Progenitor cell of endocrine pancreas (in vitro differentiated cells): ENCODE data around the gene ASGR1. TPM values are rescaled to one million over a fixed set of nuclear protein-coding genes. Genes with fewer than 3 reads are reported as not detected.

ENCODE experiments used
- DNase-seq: peaks from one replicate; pipeline ENCODE4 v3.0.0; 2021; ENCODE audit warnings: low spot score; ENCODE audit not compliant: unreplicated experiment
- H3K27ac Mint-ChIP-seq: 2 replicates; pipeline ENCODE4 v1.8.0; 2021; ENCODE audit warnings: mild to moderate bottlenecking, moderate library complexity, mixed read lengths
- H3K27me3 Mint-ChIP-seq: 2 replicates; pipeline ENCODE4 v1.8.0; 2021; ENCODE audit warnings: mixed read lengths
- H3K36me3 Mint-ChIP-seq: 2 replicates; pipeline ENCODE4 v1.8.0; 2022; ENCODE audit warnings: mixed read lengths; ENCODE audit not compliant: insufficient read depth
- H3K4me1 Mint-ChIP-seq: 2 replicates; pipeline ENCODE4 v1.8.0; 2021; ENCODE audit warnings: low read depth, mixed read lengths
- H3K4me3 Mint-ChIP-seq: 2 replicates; pipeline ENCODE4 v1.8.0; 2021; ENCODE audit warnings: low read depth, mild to moderate bottlenecking, moderate library complexity, mixed read lengths
- H3K9me3 Mint-ChIP-seq: 2 replicates; pipeline ENCODE4 v1.8.0; 2021; ENCODE audit warnings: low read depth, mixed read lengths
- total RNA-seq: library from RNA; stranded (reverse); gene quantifications from 2 replicates; pipeline ENCODE4 v1.2.1, GENCODE V29; 2021
- TF ChIP-seq, protein P1 (sequence below): fragments of 200-600 bp; sonication (generic); IDR thresholded peaks from one replicate; pipeline ENCODE4 v1.5.0; 2021; ENCODE audit warnings: antibody characterized with exemption, mild to moderate bottlenecking; ENCODE audit not compliant: unreplicated experiment

Gene ASGR1
- total RNA-seq, 1 donor from 2014 or later, result 10.6 TPM

DNA sequence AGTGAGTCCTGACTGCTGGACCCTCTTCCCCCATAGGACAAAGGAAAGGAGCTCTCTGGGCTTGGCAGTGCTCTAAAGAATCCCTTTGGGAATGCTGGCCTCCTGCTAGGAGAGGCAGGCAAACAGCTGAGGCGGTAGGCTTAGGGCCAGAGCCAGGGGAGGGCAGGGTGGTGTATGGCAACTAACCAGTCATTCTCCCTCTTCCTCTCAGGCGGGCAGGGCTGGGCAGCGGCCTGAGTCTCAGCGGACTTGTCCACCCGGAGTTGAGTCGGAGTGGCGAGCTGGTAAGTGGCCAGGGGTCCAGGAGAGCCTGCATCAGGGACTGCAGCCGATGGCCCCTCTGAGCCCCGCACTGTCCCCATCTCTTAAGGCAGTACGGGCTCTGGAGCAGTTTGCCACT lies 44.9 kb upstream of the ASGR1 start:
- Mint-ChIP-seq H3K4me3 (no peak overlapping the region), H3K36me3 (peaks cover 11% of the 10 kb centered on the region), H3K9me3 (no peaks in the 10 kb centered on the region), H3K4me1 (peaks cover 15% of the 10 kb centered on the region), H3K27ac (no peak overlapping the region), H3K27me3 (no peaks in the 10 kb centered on the region)
- TF ChIP-seq, protein P1, sequence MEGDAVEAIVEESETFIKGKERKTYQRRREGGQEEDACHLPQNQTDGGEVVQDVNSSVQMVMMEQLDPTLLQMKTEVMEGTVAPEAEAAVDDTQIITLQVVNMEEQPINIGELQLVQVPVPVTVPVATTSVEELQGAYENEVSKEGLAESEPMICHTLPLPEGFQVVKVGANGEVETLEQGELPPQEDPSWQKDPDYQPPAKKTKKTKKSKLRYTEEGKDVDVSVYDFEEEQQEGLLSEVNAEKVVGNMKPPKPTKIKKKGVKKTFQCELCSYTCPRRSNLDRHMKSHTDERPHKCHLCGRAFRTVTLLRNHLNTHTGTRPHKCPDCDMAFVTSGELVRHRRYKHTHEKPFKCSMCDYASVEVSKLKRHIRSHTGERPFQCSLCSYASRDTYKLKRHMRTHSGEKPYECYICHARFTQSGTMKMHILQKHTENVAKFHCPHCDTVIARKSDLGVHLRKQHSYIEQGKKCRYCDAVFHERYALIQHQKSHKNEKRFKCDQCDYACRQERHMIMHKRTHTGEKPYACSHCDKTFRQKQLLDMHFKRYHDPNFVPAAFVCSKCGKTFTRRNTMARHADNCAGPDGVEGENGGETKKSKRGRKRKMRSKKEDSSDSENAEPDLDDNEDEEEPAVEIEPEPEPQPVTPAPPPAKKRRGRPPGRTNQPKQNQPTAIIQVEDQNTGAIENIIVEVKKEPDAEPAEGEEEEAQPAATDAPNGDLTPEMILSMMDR, result no peak
- DNase-seq, result no peak

DNA sequence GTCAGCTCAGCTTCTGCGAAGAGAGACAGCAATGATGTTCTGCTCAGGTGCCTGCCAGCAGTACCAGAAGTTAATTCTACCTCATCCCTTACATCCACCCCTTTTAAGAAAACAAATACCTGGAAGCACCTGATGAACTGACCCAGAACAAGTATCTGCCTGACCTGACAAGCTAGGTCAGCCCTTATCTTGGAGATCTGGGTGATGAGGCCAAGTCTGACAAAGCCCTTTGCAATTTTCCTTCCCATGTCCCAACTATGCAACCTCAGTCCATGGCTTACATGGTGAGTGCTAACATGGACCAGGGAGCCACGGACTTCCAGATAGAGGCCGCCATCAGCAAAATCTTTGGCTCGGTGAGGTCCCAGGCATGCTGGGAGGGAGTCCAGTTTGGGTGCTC lies 44.2 kb upstream of the ASGR1 start:
- Mint-ChIP-seq H3K36me3 (peaks cover 10% of the 10 kb centered on the region), H3K4me1 (peaks cover 15% of the 10 kb centered on the region), H3K4me3 (no peak overlapping the region), H3K27ac (peak overlapping the region; percentile 87), H3K9me3 (no peaks in the 10 kb centered on the region), H3K27me3 (no peaks in the 10 kb centered on the region)
- TF ChIP-seq, protein P1, result no peak
- no peak for DNase-seq

DNA sequence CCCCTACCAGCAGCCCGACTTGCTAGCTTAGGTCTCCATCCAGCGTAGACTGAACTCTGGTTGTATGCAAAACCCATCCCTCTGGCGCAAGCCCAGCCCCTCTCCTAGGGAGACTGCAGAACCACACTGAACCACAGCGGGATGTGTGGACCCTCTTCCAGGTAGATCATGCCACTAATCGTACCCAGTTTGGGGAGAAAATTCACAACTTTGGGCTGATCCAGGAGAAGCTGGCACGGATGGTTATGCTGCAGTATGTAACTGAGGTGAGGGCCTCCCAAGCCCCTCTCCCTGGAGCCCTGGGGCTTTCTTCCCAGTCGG lies 43.8 kb upstream of the ASGR1 start:
- no peak overlapping the region for H3K4me3 Mint-ChIP-seq
- TF ChIP-seq, protein P1, result no peak
- H3K36me3 Mint-ChIP-seq, result peaks cover 7% of the 10 kb centered on the region
- peaks cover 15% of the 10 kb centered on the region for H3K4me1 Mint-ChIP-seq
- H3K27me3 Mint-ChIP-seq, result no peaks in the 10 kb centered on the region
- DNase-seq, result no peak
- no peaks in the 10 kb centered on the region for H3K9me3 Mint-ChIP-seq
- H3K27ac Mint-ChIP-seq, result peak overlapping the region; percentile 87

DNA sequence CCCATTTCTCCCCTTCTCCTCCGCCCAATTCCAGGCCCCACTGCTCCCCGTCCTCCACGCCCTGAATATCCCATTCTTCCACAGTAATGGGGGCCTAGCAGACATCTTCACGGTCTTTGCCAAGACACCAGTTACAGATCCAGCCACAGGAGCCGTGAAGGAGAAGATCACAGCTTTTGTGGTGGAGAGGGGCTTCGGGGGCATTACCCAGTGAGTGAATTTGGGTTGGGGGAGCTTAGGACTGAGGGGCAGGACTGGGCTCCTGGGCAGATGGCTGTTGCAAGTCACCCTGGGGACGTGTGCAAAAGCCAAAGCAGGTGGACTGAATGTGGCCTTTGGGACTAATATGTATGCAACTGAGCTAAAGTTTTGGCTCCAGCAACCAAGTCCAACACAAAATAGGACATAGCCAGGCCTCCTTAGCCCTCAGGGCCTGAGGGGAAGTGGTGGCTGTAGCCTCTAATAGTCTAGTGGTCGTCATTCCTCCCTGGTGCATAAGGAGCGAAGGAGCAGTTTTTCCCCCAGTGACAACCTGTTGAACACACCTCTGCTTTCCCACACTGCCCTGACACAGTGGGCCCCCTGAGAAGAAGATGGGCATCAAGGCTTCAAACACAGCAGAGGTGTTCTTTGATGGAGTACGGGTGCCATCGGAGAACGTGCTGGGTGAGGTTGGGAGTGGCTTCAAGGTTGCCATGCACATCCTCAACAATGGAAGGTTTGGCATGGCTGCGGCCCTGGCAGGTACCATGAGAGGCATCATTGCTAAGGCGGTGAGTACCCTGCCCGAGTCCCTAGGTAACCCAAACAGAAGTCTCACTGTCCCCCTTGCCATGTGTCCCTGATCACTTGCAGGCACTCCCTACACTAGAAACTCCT lies 43.2 kb upstream of the ASGR1 start:
- TF ChIP-seq, protein P1, result no peak
- Mint-ChIP-seq H3K4me3 (peak overlapping the region; percentile 23), H3K27ac (peak overlapping the region; percentile 64), H3K36me3 (peaks cover 6% of the 10 kb centered on the region), H3K27me3 (no peaks in the 10 kb centered on the region), H3K4me1 (peaks cover 19% of the 10 kb centered on the region), H3K9me3 (no peaks in the 10 kb centered on the region)
- DNase-seq, result no peak

DNA sequence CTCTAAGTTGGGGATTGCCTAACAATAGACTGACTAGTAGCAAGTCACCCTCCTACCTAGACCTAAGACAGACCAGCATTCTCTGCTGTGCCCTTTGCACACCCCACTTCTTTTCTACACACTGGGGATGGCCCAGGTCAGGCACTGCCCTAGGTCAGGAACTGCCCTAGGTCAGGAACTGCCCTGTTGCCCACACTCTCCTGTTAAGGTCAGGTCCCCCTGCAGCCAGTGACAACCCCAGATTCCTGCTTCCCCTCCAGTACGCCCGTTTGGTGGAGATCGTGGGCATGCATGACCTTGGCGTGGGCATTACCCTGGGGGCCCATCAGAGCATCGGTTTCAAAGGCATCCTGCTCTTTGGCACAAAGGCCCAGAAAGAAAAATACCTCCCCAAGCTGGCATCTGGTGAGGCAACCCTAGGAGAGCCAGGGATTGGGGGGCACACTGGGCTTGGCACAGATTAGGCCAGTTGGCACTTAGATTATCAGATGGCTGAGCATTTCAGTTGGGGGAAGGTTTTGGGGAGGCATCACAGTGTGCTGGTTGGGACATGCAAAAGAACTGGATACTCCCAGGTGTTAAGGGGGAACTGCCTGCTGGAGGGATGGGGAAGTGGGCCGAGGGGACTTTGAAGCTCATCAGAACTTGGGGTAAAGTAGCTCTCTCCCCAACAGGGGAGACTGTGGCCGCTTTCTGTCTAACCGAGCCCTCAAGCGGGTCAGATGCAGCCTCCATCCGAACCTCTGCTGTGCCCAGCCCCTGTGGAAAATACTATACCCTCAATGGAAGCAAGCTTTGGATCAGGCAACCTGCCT lies 42.3 kb upstream of the ASGR1 start:
- no peak for DNase-seq
- Mint-ChIP-seq H3K4me3 (peak overlapping the region; percentile 91), H3K9me3 (no peaks in the 10 kb centered on the region), H3K27ac (peak overlapping the region; percentile 97), H3K36me3 (peaks cover 6% of the 10 kb centered on the region), H3K27me3 (no peaks in the 10 kb centered on the region), H3K4me1 (peaks cover 23% of the 10 kb centered on the region)
- TF ChIP-seq, protein P1, result no peak
